SU-DHL-6 (cell line): Measurements from ENCODE around the gene ADGRG1.

Source experiments
- H2AFZ ChIP-seq: fragments of 200-600 bp; sonication (generic); 2 replicates; pipeline ENCODE4 v1.6.1; 2014; ENCODE audit warnings: low read depth, mild to moderate bottlenecking, moderate library complexity, mixed read lengths, antibody characterized with exemption, low read length; ENCODE audit not compliant: severe bottlenecking
- H3F3A ChIP-seq: fragments of 200-600 bp; shearing (Covaris generic); 2 replicates; pipeline ENCODE4 v1.6.0; 2016; ENCODE audit warnings: antibody characterized with exemption, mild to moderate bottlenecking; ENCODE audit not compliant: insufficient read depth
- H3K27ac ChIP-seq: fragments of 200-600 bp; sonication (generic); 2 replicates; pipeline ENCODE4 v1.5.1; 2016; ENCODE audit warnings: low read depth, mild to moderate bottlenecking, low read length, moderate library complexity, mixed read lengths
- H3K27me3 ChIP-seq: fragments of 200-600 bp; sonication (generic), shearing (Covaris generic); 2 replicates; pipeline ENCODE4 v1.6.0; 2014; ENCODE audit warnings: mild to moderate bottlenecking, low read length
- H3K36me3 ChIP-seq: fragments of 200-600 bp; sonication (generic); 2 replicates; pipeline ENCODE4 v1.6.1; 2014; ENCODE audit warnings: mild to moderate bottlenecking, low read length, mixed read lengths
- H3K4me2 ChIP-seq: fragments of 300-600, 200-600 bp; shearing (Covaris generic), sonication (generic); 2 replicates; pipeline ENCODE4 v1.6.0; 2014; ENCODE audit warnings: low read length, low read depth, mild to moderate bottlenecking; ENCODE audit not compliant: poor library complexity, severe bottlenecking
- H3K4me3 ChIP-seq: fragments of 200-600 bp; sonication (generic); 2 replicates; pipeline ENCODE4 v1.5.1; 2014; ENCODE audit warnings: antibody characterized with exemption, low read length, mild to moderate bottlenecking, mixed read lengths; ENCODE audit not compliant: insufficient read depth, poor library complexity, severe bottlenecking
- H3K79me2 ChIP-seq: fragments of 200-600 bp; sonication (generic); 2 replicates; pipeline ENCODE4 v1.6.1; 2014; ENCODE audit warnings: mild to moderate bottlenecking, low read length, moderate library complexity; ENCODE audit not compliant: insufficient read depth
- H3K9ac ChIP-seq: fragments of 200-600 bp; sonication (generic); 2 replicates; pipeline ENCODE4 v1.7.0; 2014; ENCODE audit warnings: mild to moderate bottlenecking, low read length
- H3K9me2 ChIP-seq: fragments of 200-600 bp; sonication (generic); replicated peaks from 2 replicates; pipeline ENCODE4 v1.6.1; 2014; ENCODE audit warnings: low read length; ENCODE audit not compliant: insufficient read depth
- H3K9me3 ChIP-seq: fragments of 200-600 bp; sonication (generic); 2 replicates; pipeline ENCODE4 v1.6.1; 2014; ENCODE audit warnings: low read length, mixed read lengths; ENCODE audit not compliant: insufficient read depth
- H4K20me1 ChIP-seq: fragments of 200-600 bp; sonication (generic); 2 replicates; pipeline ENCODE4 v1.6.1; 2014; ENCODE audit warnings: low read depth, mild to moderate bottlenecking, antibody characterized with exemption, low read length, moderate library complexity, mixed read lengths
- CTCF ChIP-seq: fragments of 200-600 bp; sonication (generic); IDR thresholded peaks from one replicate; pipeline ENCODE4 v1.5.1; 2017; ENCODE audit warnings: antibody characterized with exemption, mild to moderate bottlenecking, low read length, moderate library complexity; ENCODE audit not compliant: insufficient read depth, poor library complexity, severe bottlenecking
- EZH2phosphoT487 ChIP-seq: fragments of 200-600 bp; sonication (generic), shearing (Covaris generic); conservative IDR thresholded peaks from 2 replicates; pipeline ENCODE4 v1.6.1; 2018; ENCODE audit warnings: mild to moderate bottlenecking, antibody characterized with exemption, low read length, moderate library complexity, mixed read lengths

The ADGRG1 gene

GRCh38 chr16:57617604-57618111 is 10.8 kb upstream of the ADGRG1 start:
- Histone ChIP-seq H3K36me3 (no peaks in the 10 kb centered on the region), H3K79me2 (no peaks in the 10 kb centered on the region), H3K4me2 (no peak overlapping the region), H3K4me3 (no peak overlapping the region), H3K9me3 (no peaks in the 10 kb centered on the region), H3K9ac (no peak overlapping the region), H3F3A (no peaks in the 10 kb centered on the region), H3K27ac (no peak overlapping the region), H3K9me2 (no peaks in the 10 kb centered on the region), H3K27me3 (no peaks in the 10 kb centered on the region), H2AFZ (no peak overlapping the region), H4K20me1 (no peaks in the 10 kb centered on the region)
- TF ChIP-seq CTCF, result no peak
- no peak for TF ChIP-seq EZH2phosphoT487

GRCh38 chr16:57618296-57619132 is 9.9 kb upstream of the ADGRG1 start:
- H3K9ac ChIP-seq, result no peak overlapping the region
- H3K27me3 ChIP-seq, result no peaks in the 10 kb centered on the region
- no peak overlapping the region for H3K4me2 ChIP-seq
- no peaks in the 10 kb centered on the region for H3F3A ChIP-seq
- no peak overlapping the region for H3K27ac ChIP-seq
- H3K9me2 ChIP-seq, result no peaks in the 10 kb centered on the region
- no peaks in the 10 kb centered on the region for H3K36me3 ChIP-seq
- no peaks in the 10 kb centered on the region for H3K79me2 ChIP-seq
- H3K4me3 ChIP-seq, result no peak overlapping the region
- H3K9me3 ChIP-seq, result no peaks in the 10 kb centered on the region
- H4K20me1 ChIP-seq, result no peaks in the 10 kb centered on the region
- H2AFZ ChIP-seq, result no peak overlapping the region
- TF ChIP-seq CTCF (no peak), EZH2phosphoT487 (no peak)

- Histone ChIP-seq H3K9me3 (no peaks in the 10 kb centered on the region), H3K27ac (no peak overlapping the region), H3K4me2 (no peak overlapping the region), H4K20me1 (no peaks in the 10 kb centered on the region), H3K79me2 (no peaks in the 10 kb centered on the region), H3F3A (no peaks in the 10 kb centered on the region), H3K9me2 (no peaks in the 10 kb centered on the region), H3K27me3 (no peaks in the 10 kb centered on the region), H3K4me3 (no peak overlapping the region), H2AFZ (no peak overlapping the region), H3K9ac (no peak overlapping the region), H3K36me3 (no peaks in the 10 kb centered on the region)
- TF ChIP-seq CTCF (no peak), EZH2phosphoT487 (no peak)
Observed at GRCh38 chr16:57619133-57619605, 9.3 kb upstream of the ADGRG1 start.
